Thoracic aorta (tissue), 2 donors: ENCODE results near the gene CSPG4. TPM values are rescaled to one million over a fixed set of nuclear protein-coding genes. Genes with fewer than 3 reads are reported as not detected.

Experiments
- ATAC-seq: fragments of 150-250 bp; one replicate; pipeline ENCODE4 v1.8.0; 2017; ENCODE audit warnings: low read depth; ENCODE audit not compliant: insufficient number of reproducible peaks, low FRiP score
- DNase-seq: peaks from one replicate; pipeline ENCODE4 v3.0.0-alpha.2; 2020; ENCODE audit warnings: low spot score
- H3K27ac ChIP-seq, 2 donors: fragments of 200-600 bp; sonication (generic); 1 replicate in 1 of 2; 2 replicates in 1 of 2; pipeline ENCODE4 v1.5.1; 2016; ENCODE audit warnings: mild to moderate bottlenecking in 2 of 2, moderate library complexity in 2 of 2
- H3K27me3 ChIP-seq: fragments of 200-600 bp; sonication (generic); replicated peaks from 2 replicates; pipeline ENCODE4 v1.6.0; 2016; ENCODE audit warnings: mild to moderate bottlenecking; ENCODE audit not compliant: insufficient read depth
- H3K36me3 ChIP-seq: fragments of 200-600 bp; sonication (generic); one replicate; pipeline ENCODE4 v1.5.1; 2016
- H3K4me1 ChIP-seq, 2 donors: fragments of 200-600 bp; sonication (generic); 1 replicate in 1 of 2; 2 replicates in 1 of 2; pipeline versions ENCODE4 v1.5.1 to v1.6.0; 2016; ENCODE audit warnings: low read depth in 2 of 2, mild to moderate bottlenecking in 1 of 2; ENCODE audit not compliant: control insufficient read depth in 1 of 2
- H3K4me3 ChIP-seq: fragments of 200-600 bp; sonication (generic); 2 replicates; pipeline ENCODE4 v1.5.1; 2016; ENCODE audit warnings: mild to moderate bottlenecking
- H3K9me3 ChIP-seq: fragments of 200-600 bp; sonication (generic); 2 replicates; pipeline ENCODE4 v1.5.1; 2016
- CTCF ChIP-seq: fragments of 200-600 bp; sonication (generic); IDR thresholded peaks from one replicate; pipeline ENCODE4 v1.5.1; 2019; ENCODE audit warnings: antibody characterized with exemption
- total RNA-seq, 2 donors: library from RNA; depleted of rRNA; stranded (reverse); fragments of >200 nt; gene quantifications; one replicate each; pipeline versions ENCODE4 v1.1.0 to v1.2.3, GENCODE V29; 2016

Gene CSPG4
- total RNA-seq, 2 donors from 2014 or later: 252 to 263 TPM

GRCh38 chr15:75651810-75652543 is 60.7 kb downstream of the CSPG4 start:
- DNase-seq (no peak), ATAC-seq (no peak)
- TF ChIP-seq CTCF: no peak
- peak overlapping the region; percentile 64 to 92 for H3K27ac ChIP-seq
- no peaks in the 10 kb centered on the region for H3K9me3 ChIP-seq
- peaks cover 37 to 79% of the 10 kb centered on the region in 2 donors for H3K4me1 ChIP-seq
- H3K36me3 ChIP-seq: peaks cover 4% of the 10 kb centered on the region
- no peaks in the 10 kb centered on the region for H3K27me3 ChIP-seq
- peak overlapping the region; percentile 79 for H3K4me3 ChIP-seq

GRCh38 chr15:75650908-75651809 is 61.5 kb downstream of the CSPG4 start:
- TF ChIP-seq CTCF: no peak
- Histone ChIP-seq H3K9me3 (no peaks in the 10 kb centered on the region), H3K27ac (peak overlapping the region; percentile 64 to 92), H3K27me3 (no peaks in the 10 kb centered on the region), H3K4me1 (peaks cover 37 to 82% of the 10 kb centered on the region in 2 donors), H3K4me3 (peak overlapping the region; percentile 79), H3K36me3 (no peaks in the 10 kb centered on the region)
- ATAC-seq (no peak), DNase-seq (no peak)

- H3K9me3 ChIP-seq: no peaks in the 10 kb centered on the region
- no peak for TF ChIP-seq CTCF
- H3K36me3 ChIP-seq: no peaks in the 10 kb centered on the region
- H3K4me3 ChIP-seq: peak overlapping the region; percentile 79
- peaks cover 37 to 76% of the 10 kb centered on the region in 2 donors for H3K4me1 ChIP-seq
- ATAC-seq (no peak), DNase-seq (no peak)
- no peaks in the 10 kb centered on the region for H3K27me3 ChIP-seq
- peak overlapping the region; percentile 92 to 98 for H3K27ac ChIP-seq
Measured at GRCh38 chr15:75649848-75650247, 62.8 kb downstream of the CSPG4 start.

- H3K36me3 ChIP-seq: no peaks in the 10 kb centered on the region
- no peaks in the 10 kb centered on the region for H3K9me3 ChIP-seq
- no peak for DNase-seq
- H3K4me1 ChIP-seq: peaks cover 31 to 69% of the 10 kb centered on the region in 2 donors
- H3K4me3 ChIP-seq: peak overlapping the region; percentile 79
- no peak for TF ChIP-seq CTCF
- no peak for ATAC-seq
- H3K27ac ChIP-seq: peak overlapping the region; percentile 92 to 98
- H3K27me3 ChIP-seq: no peaks in the 10 kb centered on the region
Measured at GRCh38 chr15:75649045-75649761, 63.4 kb downstream of the CSPG4 start.
